IPS-20b (cell line): ENCODE results near the gene ASCC2.
"Not testable (repeated sequence)": the region's sequence is repeated elsewhere in the genome, so short reads cannot be mapped to it uniquely, and the experiment has no call there.

Experiments
- H3K27ac ChIP-seq: one replicate; pipeline ENCODE4 v1.5.1; 2013; ENCODE audit warnings: low read length
- H3K27me3 ChIP-seq: 2 replicates; pipeline ENCODE4 v1.6.1; 2013; ENCODE audit warnings: mild to moderate bottlenecking, low read length, inconsistent platforms; ENCODE audit not compliant: insufficient read depth
- H3K36me3 ChIP-seq: 2 replicates; pipeline ENCODE4 v1.6.1; 2013; ENCODE audit warnings: low read depth, mild to moderate bottlenecking, inconsistent platforms, low read length, moderate library complexity; ENCODE audit not compliant: insufficient read depth
- H3K4me1 ChIP-seq: 2 replicates; pipeline ENCODE4 v1.6.1; 2013; ENCODE audit warnings: mild to moderate bottlenecking, control low read depth, inconsistent platforms, low read length, moderate library complexity; ENCODE audit not compliant: insufficient read depth
- H3K4me3 ChIP-seq: 2 replicates; pipeline ENCODE4 v1.5.1; 2013; ENCODE audit warnings: mild to moderate bottlenecking, low read length, inconsistent platforms
- H3K9ac ChIP-seq: 2 replicates; pipeline ENCODE4 v1.6.1; 2013; ENCODE audit warnings: low read depth, mild to moderate bottlenecking, inconsistent platforms, low read length, moderate library complexity
- H3K9me3 ChIP-seq: 2 replicates; pipeline ENCODE4 v1.6.1; 2013; ENCODE audit warnings: mild to moderate bottlenecking, low read depth, low read length, inconsistent platforms; ENCODE audit not compliant: insufficient read depth

The ASCC2 gene

GRCh38 chr22:29854432-29854831 is 16.4 kb upstream of the ASCC2 start:
- Histone ChIP-seq H3K9ac (no peak overlapping the region), H3K9me3 (no peaks in the 10 kb centered on the region), H3K4me1 (no peaks in the 10 kb centered on the region), H3K36me3 (no peaks in the 10 kb centered on the region), H3K27ac (no peak overlapping the region), H3K27me3 (no peaks in the 10 kb centered on the region), H3K4me3 (no peak overlapping the region)

- Histone ChIP-seq H3K4me1 (no peaks in the 10 kb centered on the region), H3K27me3 (no peaks in the 10 kb centered on the region), H3K9ac (no peak overlapping the region), H3K9me3 (peaks cover 5% of the 10 kb centered on the region; the same call in 1 of the 2 replicates), H3K4me3 (no peak overlapping the region), H3K27ac (no peak overlapping the region), H3K36me3 (no peaks in the 10 kb centered on the region)
These were observed 10.0 kb upstream of the ASCC2 start for GRCh38 chr22:29848111-29848510.

DNA sequence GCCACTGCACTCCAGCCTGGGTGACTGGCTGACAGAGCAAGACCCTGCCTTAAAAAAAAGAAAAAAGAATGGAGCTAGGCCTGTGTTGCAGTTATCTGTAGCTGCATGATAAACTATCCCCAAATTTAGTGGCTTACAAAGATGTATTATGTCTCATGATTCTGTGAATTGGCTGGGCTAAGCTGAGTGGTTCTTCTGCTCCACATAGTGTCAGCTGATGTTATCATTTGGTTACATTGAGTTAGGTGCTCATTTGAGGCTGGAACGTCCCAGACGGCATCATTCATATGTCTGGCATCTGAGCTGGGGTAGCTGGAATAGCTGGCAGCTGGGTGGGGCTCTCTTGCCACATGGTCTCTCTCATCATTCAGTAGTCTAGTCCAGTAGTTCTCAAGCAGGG is 8.2 kb upstream of the ASCC2 start:
- Histone ChIP-seq H3K27me3 (no peaks in the 10 kb centered on the region), H3K27ac (no peak overlapping the region), H3K9ac (no peak overlapping the region), H3K9me3 (peaks cover 5% of the 10 kb centered on the region; the same call in 1 of the 2 replicates), H3K36me3 (no peaks in the 10 kb centered on the region), H3K4me3 (no peak overlapping the region), H3K4me1 (no peaks in the 10 kb centered on the region)

DNA sequence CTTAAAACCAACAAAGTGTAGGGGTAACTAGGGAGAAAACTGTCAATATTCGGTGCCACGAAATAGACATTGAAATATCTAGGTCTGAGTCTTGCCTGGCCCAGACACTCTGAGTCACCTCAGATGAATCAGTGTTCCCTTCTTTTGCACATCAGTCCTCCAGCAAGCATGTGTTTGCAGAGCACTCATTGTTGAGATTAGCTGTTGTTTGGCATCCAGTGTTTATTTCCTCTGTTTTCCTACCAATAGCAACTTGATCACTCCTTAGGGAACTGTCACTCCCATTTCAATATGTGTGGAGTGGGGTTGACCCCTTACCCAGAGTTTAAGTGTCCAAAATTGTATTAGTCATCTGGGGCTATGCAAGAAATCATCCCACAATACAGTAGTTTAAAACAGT is 4.7 kb upstream of the ASCC2 start:
- Histone ChIP-seq H3K4me3 (no peak overlapping the region), H3K4me1 (peaks cover 4% of the 10 kb centered on the region; the same call in 1 of the 2 replicates), H3K27ac (no peak overlapping the region), H3K36me3 (no peaks in the 10 kb centered on the region), H3K27me3 (no peaks in the 10 kb centered on the region), H3K9ac (no peak overlapping the region), H3K9me3 (peaks cover 5% of the 10 kb centered on the region; the same call in 1 of the 2 replicates)

DNA sequence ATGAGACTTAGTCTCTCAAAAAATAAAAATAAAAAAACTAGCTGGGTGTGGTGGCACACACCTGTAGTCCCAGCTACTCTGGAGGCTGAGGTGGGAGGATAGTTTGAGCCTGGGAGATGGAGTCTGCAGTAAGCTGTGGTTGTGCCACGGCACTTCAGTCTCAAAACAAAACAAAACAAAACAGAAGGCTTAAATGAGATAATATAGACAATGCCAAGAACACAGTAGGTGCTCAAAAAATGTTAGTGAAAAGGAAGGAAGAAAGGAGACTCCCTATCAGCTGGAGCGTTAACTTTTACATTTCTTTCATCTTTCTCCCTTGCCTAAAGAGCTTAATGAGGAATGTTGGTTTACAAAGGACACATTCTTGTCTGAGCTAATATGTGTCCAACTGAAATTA is 4.1 kb upstream of the ASCC2 start:
- Histone ChIP-seq H3K4me1 (peaks cover 4% of the 10 kb centered on the region; the same call in 1 of the 2 replicates), H3K4me3 (no peak overlapping the region), H3K27ac (no peak overlapping the region), H3K9me3 (peaks cover 5% of the 10 kb centered on the region; the same call in 1 of the 2 replicates), H3K27me3 (no peaks in the 10 kb centered on the region), H3K9ac (no peak overlapping the region), H3K36me3 (no peaks in the 10 kb centered on the region)

GRCh38 chr22:29840498-29840897 is 2.4 kb upstream of the ASCC2 start:
- Histone ChIP-seq H3K4me1 (peaks cover 4% of the 10 kb centered on the region; the same call in 1 of the 2 replicates), H3K27ac (no peak overlapping the region), H3K36me3 (no peaks in the 10 kb centered on the region), H3K9me3 (no peaks in the 10 kb centered on the region), H3K9ac (no peak overlapping the region), H3K4me3 (no peak overlapping the region), H3K27me3 (no peaks in the 10 kb centered on the region)

GRCh38 chr22:29839039-29839438 is 965 bp upstream of the ASCC2 start:
- H3K36me3 ChIP-seq: peaks cover 4% of the 10 kb centered on the region; the same call in 1 of the 2 replicates
- H3K27ac ChIP-seq: no peak overlapping the region
- no peak overlapping the region for H3K4me3 ChIP-seq
- peak overlapping the region; percentile 81; the same call in 1 of the 2 replicates for H3K9ac ChIP-seq
- no peaks in the 10 kb centered on the region for H3K27me3 ChIP-seq
- H3K9me3 ChIP-seq: no peaks in the 10 kb centered on the region
- H3K4me1 ChIP-seq: peaks cover 4% of the 10 kb centered on the region; the same call in 1 of the 2 replicates

GRCh38 chr22:29838599-29838956 is 504 bp upstream of the ASCC2 start:
- peaks cover 4% of the 10 kb centered on the region; the same call in 1 of the 2 replicates for H3K4me1 ChIP-seq
- H3K36me3 ChIP-seq: peaks cover 7% of the 10 kb centered on the region; the same call in 1 of the 2 replicates
- H3K4me3 ChIP-seq: peak overlapping the region; percentile 93
- H3K27me3 ChIP-seq: no peaks in the 10 kb centered on the region
- peak overlapping the region; percentile 81; the same call in 1 of the 2 replicates for H3K9ac ChIP-seq
- H3K9me3 ChIP-seq: no peaks in the 10 kb centered on the region
- no peak overlapping the region for H3K27ac ChIP-seq

GRCh38 chr22:29836791-29837370 is 1.2 kb downstream of the ASCC2 start:
- not testable (repeated sequence) for H3K9ac ChIP-seq, H3K4me3 ChIP-seq, H3K9me3 ChIP-seq, H3K4me1 ChIP-seq, H3K27ac ChIP-seq, H3K27me3 ChIP-seq
- H3K36me3 ChIP-seq: peaks cover 16% of the 10 kb centered on the region

DNA sequence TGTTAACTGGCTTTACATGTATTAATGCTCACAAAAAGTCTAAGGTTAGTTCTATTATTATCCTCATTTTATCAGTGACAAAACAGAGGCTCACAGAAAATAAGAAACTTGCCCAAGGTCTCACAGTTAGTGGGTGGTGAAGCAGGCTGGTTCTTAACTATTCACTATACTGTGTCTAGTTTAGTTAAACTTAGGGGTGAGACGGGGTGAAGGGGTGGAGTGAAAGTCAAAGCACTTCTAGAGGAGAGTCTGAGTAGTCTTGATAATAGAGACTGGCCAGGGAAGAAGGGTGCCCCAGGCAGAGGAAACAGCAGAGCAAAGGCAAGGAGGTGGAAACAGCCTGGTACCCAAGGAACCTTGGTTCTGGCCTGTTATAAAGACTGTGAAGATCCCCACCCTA is 4.0 kb downstream of the ASCC2 start:
- Histone ChIP-seq H3K4me1 (peaks cover 4% of the 10 kb centered on the region; the same call in 1 of the 2 replicates), H3K27me3 (no peaks in the 10 kb centered on the region), H3K4me3 (no peak overlapping the region), H3K9ac (no peak overlapping the region), H3K9me3 (no peaks in the 10 kb centered on the region), H3K36me3 (peaks cover 29% of the 10 kb centered on the region), H3K27ac (no peak overlapping the region)

- H3K4me3 ChIP-seq: no peak overlapping the region
- H3K4me1 ChIP-seq: peaks cover 2% of the 10 kb centered on the region; the same call in 1 of the 2 replicates
- peaks cover 29% of the 10 kb centered on the region for H3K36me3 ChIP-seq
- no peak overlapping the region for H3K27ac ChIP-seq
- H3K9me3 ChIP-seq: no peaks in the 10 kb centered on the region
- H3K9ac ChIP-seq: no peak overlapping the region
- no peaks in the 10 kb centered on the region for H3K27me3 ChIP-seq
These were observed 4.6 kb downstream of the ASCC2 start for GRCh38 chr22:29833392-29833965.

DNA sequence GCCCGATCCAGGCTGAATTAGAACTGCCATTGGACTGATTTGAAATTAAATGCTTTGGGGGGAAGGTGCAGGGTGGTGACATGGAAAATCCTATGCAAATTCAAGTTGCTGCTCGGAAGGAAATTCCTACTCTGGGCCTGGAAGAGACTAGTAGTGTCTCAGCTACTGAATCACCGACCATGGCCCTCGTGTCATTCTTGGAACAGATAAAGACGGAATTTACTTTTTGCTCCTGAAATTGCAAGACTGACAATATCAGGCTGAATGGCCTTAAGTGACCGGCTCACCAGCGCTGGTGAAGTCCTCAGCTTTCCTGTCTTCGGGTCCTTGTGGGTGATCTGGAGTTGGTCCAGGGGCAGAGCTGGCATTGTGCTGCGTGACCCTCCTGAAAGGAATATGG is 6.1 kb downstream of the ASCC2 start:
- peaks cover 29% of the 10 kb centered on the region for H3K36me3 ChIP-seq
- no peaks in the 10 kb centered on the region for H3K9me3 ChIP-seq
- H3K27ac ChIP-seq: no peak overlapping the region
- H3K27me3 ChIP-seq: no peaks in the 10 kb centered on the region
- H3K4me1 ChIP-seq: no peaks in the 10 kb centered on the region
- H3K4me3 ChIP-seq: no peak overlapping the region
- H3K9ac ChIP-seq: no peak overlapping the region
